ENCODE measurements around the gene AMACR. TPM values are rescaled to one million over a fixed set of nuclear protein-coding genes. Genes with fewer than 3 reads are reported as not detected.

The AMACR gene
- total RNA-seq, result 5.6 and 6.7 TPM in 2 replicates

GRCh38 chr5:34007621-34008600, at the start of gene AMACR:
TSS of gene AMACR (minus strand) at chr5:34008050. CDS start at chr5:34008019, 31 bp downstream.

DNA sequence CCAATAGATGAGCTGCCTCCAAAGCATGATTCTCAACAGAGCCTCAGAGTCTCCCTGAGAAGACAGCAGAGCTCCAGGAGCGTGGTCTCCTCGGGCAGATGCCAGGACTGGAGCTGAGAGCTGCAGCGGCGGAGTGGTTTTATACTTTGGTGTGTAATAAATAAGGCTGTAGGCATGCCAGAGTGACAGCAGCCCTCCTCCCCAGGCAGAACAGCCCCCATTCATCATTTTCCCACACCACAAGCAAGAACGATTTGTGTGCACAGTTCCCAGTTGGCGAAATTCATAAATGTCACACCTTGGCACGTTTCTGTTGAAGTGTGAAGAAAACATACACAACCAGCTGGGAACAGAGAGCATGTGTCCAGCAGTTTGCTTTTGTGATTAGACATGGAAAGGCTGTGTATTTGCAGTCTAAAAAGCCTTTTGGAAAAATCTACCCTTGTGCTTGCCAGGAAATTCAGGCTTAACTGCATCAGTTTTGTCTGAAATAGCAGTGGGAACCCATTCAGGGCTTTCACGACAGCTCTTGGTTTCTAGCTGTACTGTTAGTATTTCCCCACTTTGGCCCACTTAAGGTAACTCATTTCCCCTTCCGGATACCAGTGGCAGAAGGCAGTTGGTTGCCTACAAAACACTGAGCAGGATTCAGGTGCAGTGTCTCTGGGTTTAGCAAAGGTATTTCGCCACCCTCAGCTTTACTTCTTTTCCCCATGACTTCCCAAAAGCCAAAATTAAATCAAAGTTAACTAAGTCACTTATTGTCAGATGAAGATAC, 35.4 kb upstream of the AMACR start, which contains the start of gene C1QTNF3:
TSS of gene C1QTNF3 (minus strand) at position 115 of the 778 bp plus-strand sequence. CDS start at position 27, 88 bp downstream.

DNA sequence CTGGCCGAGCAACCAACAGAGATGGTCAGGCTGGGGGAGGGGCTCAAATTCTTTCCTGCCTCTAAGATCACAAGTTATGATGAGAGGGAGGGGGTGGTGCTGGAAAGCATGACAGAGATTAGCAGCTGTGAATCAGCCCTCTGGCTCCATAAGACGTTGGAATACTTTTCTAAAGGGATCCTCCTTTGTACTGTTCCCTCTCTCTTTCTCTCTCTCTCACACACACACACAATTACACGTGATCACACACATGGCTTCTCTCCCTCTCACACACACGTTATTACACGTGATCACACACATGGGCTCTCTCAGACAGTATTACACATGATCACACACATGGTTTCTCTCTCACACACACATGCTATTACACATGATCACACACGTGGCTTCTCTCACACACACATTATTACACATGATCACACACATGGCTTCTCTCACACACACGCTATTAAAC, 23.2 kb downstream of the AMACR start, which contains the start of gene SLC45A2:
TSS of gene SLC45A2 (minus strand) at position 23 of the 454 bp plus-strand sequence. CDS start 110 bp downstream, outside the sequence.

DNA sequence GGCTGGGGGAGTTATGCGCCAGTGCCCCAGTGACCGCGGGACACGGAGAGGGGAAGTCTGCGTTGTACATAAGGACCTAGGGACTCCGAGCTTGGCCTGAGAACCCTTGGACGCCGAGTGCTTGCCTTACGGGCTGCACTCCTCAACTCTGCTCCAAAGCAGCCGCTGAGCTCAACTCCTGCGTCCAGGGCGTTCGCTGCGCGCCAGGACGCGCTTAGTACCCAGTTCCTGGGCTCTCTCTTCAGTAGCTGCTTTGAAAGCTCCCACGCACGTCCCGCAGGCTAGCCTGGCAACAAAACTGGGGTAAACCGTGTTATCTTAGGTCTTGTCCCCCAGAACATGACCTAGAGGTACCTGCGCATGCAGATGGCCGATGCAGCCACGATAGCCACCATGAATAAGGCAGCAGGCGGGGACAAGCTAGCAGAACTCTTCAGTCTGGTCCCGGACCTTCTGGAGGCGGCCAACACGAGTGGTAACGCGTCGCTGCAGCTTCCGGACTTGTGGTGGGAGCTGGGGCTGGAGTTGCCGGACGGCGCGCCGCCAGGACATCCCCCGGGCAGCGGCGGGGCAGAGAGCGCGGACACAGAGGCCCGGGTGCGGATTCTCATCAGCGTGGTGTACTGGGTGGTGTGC, 71.4 kb downstream of the AMACR start, which contains the start of gene RXFP3:
TSS of gene RXFP3 (plus strand) at position 6 of the 636 bp plus-strand sequence. CDS start at position 361, 355 bp downstream.

Other genes with a start within 250 kb of the AMACR start
- gene ADAMTS12, start 116.1 kb downstream of the AMACR start, total RNA-seq, result 0.09 and 16.9 TPM in 2 replicates
- 0.09 TPM in 1 of 2 replicates, not detected in the other for gene RXFP3, start 71.7 kb downstream of the AMACR start, total RNA-seq
- gene SLC45A2, start 23.4 kb downstream of the AMACR start, total RNA-seq, result 0.09 TPM in 1 of 2 replicates, not detected in the other
- 0.28 and 0.54 TPM in 2 replicates for gene C1QTNF3, start 35.2 kb upstream of the AMACR start, total RNA-seq

All from endothelial cell of coronary artery (primary cell).